ENCODE measurements around the gene DYNC2I2. TPM values are rescaled to one million over a fixed set of nuclear protein-coding genes. Genes with fewer than 3 reads are reported as not detected.
A peak's percentile ranks its signal among the peaks of the same experiment; 100 is the strongest.

DYNC2I2 gene
- total and polyA plus RNA-seq, 2 donors (not counting 3 experiments of a cell fraction or from before 2014, with no cell fraction given), result 73.6 to 82.6 TPM

- CTCF ChIA-PET, result interaction anchor here (0.9 to 1.7 kb wide), 7 partner anchors 12 to 134 kb away, joined by 3 to 10 read pairs (median 4); partner anchors contain the start of genes DYNC2I2, ENDOG and PKN3
Measured at GRCh38 chr9:128684325-128685199, 27.9 kb upstream of the DYNC2I2 start.

More at GRCh38 chr9:128684325-128685199, 27.9 kb upstream of the DYNC2I2 start:
- POLR2A ChIA-PET, result interaction anchor here (0.9 kb wide), 1 partner anchor 49 kb away, joined by 3 read pairs; no protein-coding TSS in a partner anchor
- peak overlapping the region; percentile 58 to 90 (median 87) for H3K4me3 ChIP-seq (replicated peaks in 1 of 3; ENCODE audit: insufficient read depth in 1 of 3, low read depth in 1 of 3, low read length in 3 of 3)
- H2AFZ ChIP-seq (ENCODE audit: low read depth, low read length), result peak overlapping the region; percentile 59
- no peaks in the 10 kb centered on the region for H3K9me1 ChIP-seq (replicated peaks; ENCODE audit: control insufficient read depth, extremely low read depth, insufficient read depth, low read length)
- no peaks in the 10 kb centered on the region for H3K36me3 ChIP-seq (ENCODE audit: control insufficient read depth in 2 of 2, extremely low read depth in 1 of 2, insufficient read depth in 2 of 2, low read length in 2 of 2)
- BruUV-seq (replicated peaks), result no TSS peak
- peaks cover 13% of the 10 kb centered on the region for H3K79me2 ChIP-seq (ENCODE audit: control insufficient read depth, insufficient read depth, low read length)
- H4K20me1 ChIP-seq (replicated peaks; ENCODE audit: control insufficient read depth, extremely low read depth, insufficient read depth, low read length), result no peaks in the 10 kb centered on the region
- TF ChIP-seq MYC (IDR thresholded peaks at IDR 0.05; ENCODE audit: low read depth, low read length) (no peak), JUN (IDR thresholded peaks at IDR 0.05; ENCODE audit: borderline replicate concordance, insufficient read depth, insufficient read length, low read depth) (no peak), POLR2A (IDR thresholded peaks at IDR 0.05; ENCODE audit: low read depth, low read length) (peak; percentile 90), FOS (IDR thresholded peaks at IDR 0.05; ENCODE audit: borderline replicate concordance, insufficient read depth, low read length) (no peak), MAX (IDR thresholded peaks at IDR 0.05; ENCODE audit: insufficient read depth, insufficient read length) (peak; percentile 77), POLR2AphosphoS5 (IDR thresholded peaks at IDR 0.05; ENCODE audit: insufficient read depth, low read depth, low read length) (peak; percentile 82), GATA2 (IDR thresholded peaks at IDR 0.05; ENCODE audit: insufficient read depth, insufficient read length, low read depth, low read length) (no peak), EZH2 (IDR thresholded peaks at IDR 0.05; ENCODE audit: borderline replicate concordance, low read depth, low read length, severe bottlenecking) (no peak)
- TF ChIP-seq, protein P1, sequence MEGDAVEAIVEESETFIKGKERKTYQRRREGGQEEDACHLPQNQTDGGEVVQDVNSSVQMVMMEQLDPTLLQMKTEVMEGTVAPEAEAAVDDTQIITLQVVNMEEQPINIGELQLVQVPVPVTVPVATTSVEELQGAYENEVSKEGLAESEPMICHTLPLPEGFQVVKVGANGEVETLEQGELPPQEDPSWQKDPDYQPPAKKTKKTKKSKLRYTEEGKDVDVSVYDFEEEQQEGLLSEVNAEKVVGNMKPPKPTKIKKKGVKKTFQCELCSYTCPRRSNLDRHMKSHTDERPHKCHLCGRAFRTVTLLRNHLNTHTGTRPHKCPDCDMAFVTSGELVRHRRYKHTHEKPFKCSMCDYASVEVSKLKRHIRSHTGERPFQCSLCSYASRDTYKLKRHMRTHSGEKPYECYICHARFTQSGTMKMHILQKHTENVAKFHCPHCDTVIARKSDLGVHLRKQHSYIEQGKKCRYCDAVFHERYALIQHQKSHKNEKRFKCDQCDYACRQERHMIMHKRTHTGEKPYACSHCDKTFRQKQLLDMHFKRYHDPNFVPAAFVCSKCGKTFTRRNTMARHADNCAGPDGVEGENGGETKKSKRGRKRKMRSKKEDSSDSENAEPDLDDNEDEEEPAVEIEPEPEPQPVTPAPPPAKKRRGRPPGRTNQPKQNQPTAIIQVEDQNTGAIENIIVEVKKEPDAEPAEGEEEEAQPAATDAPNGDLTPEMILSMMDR (IDR thresholded peaks at IDR 0.05; ENCODE audit: extremely low read depth in 1 of 2, insufficient read depth in 1 of 2, low read depth in 1 of 2, low read length in 2 of 2), result no peak
- no peaks in the 10 kb centered on the region for H3K27me3 ChIP-seq (ENCODE audit: control insufficient read depth in 2 of 2, insufficient read depth in 2 of 2, low read length in 2 of 2)
- peak overlapping the region; percentile 91 for H3K4me2 ChIP-seq (ENCODE audit: insufficient read depth, low read length)
- H3K9ac ChIP-seq (replicated peaks; ENCODE audit: extremely low read depth, insufficient read depth, low read length), result peak overlapping the region; percentile 92
- peak overlapping the region; percentile 65 for H3K27ac ChIP-seq (ENCODE audit: insufficient read depth, low read depth, low read length)
- dilution Hi-C loops (cut with MboI; ENCODE audit: extremely low pct_ligation_motif_present, low sequenced_read_pairs) (no loop called here), intact Hi-C loops (cut with micrococcal nuclease) (loop anchor here (5.0 kb wide), 1 partner anchor 132 kb away; the partner anchor contains the start of gene SPTAN1)
- peak; percentile 82 for FAIRE-seq
- no peaks in the 10 kb centered on the region for H3K9me3 ChIP-seq (replicated peaks; ENCODE audit: control insufficient read depth, insufficient read depth, low read length)
- peaks cover 11% of the 10 kb centered on the region for H3K4me1 ChIP-seq (ENCODE audit: control insufficient read depth, extremely low read depth, insufficient read depth, low read length)
- peak; percentile 76 for DNase-seq (ENCODE audit: low read depth, low spot score)

Data from endothelial cell of umbilical vein (primary cell).